K562 (cell line): ENCODE measurements around the gene CTPS1. TPM values are rescaled to one million over a fixed set of nuclear protein-coding genes. Genes with fewer than 3 reads are reported as not detected.

ENCODE experiments used
- CEBPG ChIP-seq, 3 experiments: fragments of 200-800 bp in 1 of 3; sonication (Bioruptor generic) in 1 of 3; sonication (generic) in 1 of 3; formaldehyde crosslinking in 1 of 3; IDR thresholded peaks in 2 of 3; conservative IDR thresholded peaks in 1 of 3; 2 replicates each; pipeline versions ENCODE4 v1.6.1 to v1.8.0; 2016 to 2022; ENCODE audit warnings: missing compliant biosample characterization in 2 of 3, missing genetic modification characterization in 2 of 3, mild to moderate bottlenecking in 1 of 3, missing genetic modification reagents in 1 of 3
- COPS2 ChIP-seq: fragments of 450-650 bp; conservative IDR thresholded peaks from 2 replicates; pipeline ENCODE4 v1.6.1; 2016; ENCODE audit warnings: mild to moderate bottlenecking, moderate library complexity
- KDM2B ChIP-seq: fragments of 250-450 bp; sonication (Bioruptor Pico); IDR thresholded peaks from 2 replicates; pipeline ENCODE4 v1.8.0; 2021; ENCODE audit warnings: mild to moderate bottlenecking, moderate library complexity
- L3MBTL2 ChIP-seq: fragments of 450-650 bp; IDR thresholded peaks from 2 replicates; pipeline ENCODE4 v1.6.1; 2016; ENCODE audit warnings: mild to moderate bottlenecking, moderate library complexity
- MAFF ChIP-seq: IDR thresholded peaks from 2 replicates; pipeline ENCODE4 v1.6.1; 2012; ENCODE audit warnings: low read length, improper control_type of control experiment
- MTA3 ChIP-seq: fragments of 450-650 bp; formaldehyde crosslinking; IDR thresholded peaks from 2 replicates; pipeline ENCODE4 v1.6.1; 2017; ENCODE audit warnings: mild to moderate bottlenecking, borderline replicate concordance
- MYNN ChIP-seq, 2 experiments: sonication (generic); formaldehyde crosslinking in 1 of 2; IDR thresholded peaks; 2 replicates each; pipeline versions ENCODE4 v1.5.0 to v1.6.1; 2016 to 2020; ENCODE audit warnings: antibody characterized with exemption in 1 of 2, missing genetic modification reagents in 1 of 2
- TBL1XR1 ChIP-seq, 2 experiments: IDR thresholded peaks; 2 replicates each; pipeline ENCODE4 v1.6.1; 2012; ENCODE audit warnings: improper control_type of control experiment in 2 of 2, low read length in 2 of 2, mild to moderate bottlenecking in 1 of 2
- ZC3H8 ChIP-seq: fragments of 450-650 bp; IDR thresholded peaks from 2 replicates; pipeline ENCODE4 v1.6.1; 2017
- ZNF217 ChIP-seq: sonication (generic); formaldehyde crosslinking; IDR thresholded peaks from 2 replicates; pipeline ENCODE4 v1.8.0; 2022; ENCODE audit warnings: mild to moderate bottlenecking, missing genetic modification reagents
- ZNF280A ChIP-seq: fragments of 450-650 bp; IDR thresholded peaks from 2 replicates; pipeline ENCODE4 v1.6.1; 2018; ENCODE audit warnings: mild to moderate bottlenecking, low read depth; ENCODE audit not compliant: partially characterized antibody
- ZNF639 ChIP-seq, 2 experiments: fragments of 200-800 bp in 1 of 2; sonication (Bioruptor generic) in 1 of 2; sonication (generic) in 1 of 2; formaldehyde crosslinking in 1 of 2; IDR thresholded peaks in 1 of 2; conservative IDR thresholded peaks in 1 of 2; 2 replicates each; pipeline versions ENCODE4 v1.5.0 to v1.6.1; 2016 to 2020; ENCODE audit warnings: missing compliant biosample characterization in 1 of 2, missing genetic modification characterization in 1 of 2, missing genetic modification reagents in 1 of 2
- polyA plus RNA-seq, 8 experiments: library from polyadenylated mRNA; depleted of rRNA in 4 of 8; stranded (reverse) in 5 of 8; unstranded in 3 of 8; fragments of >200 nt; fragmentation: Nextera tagmentation in 2 of 8; fragmentation: Illumina TruSeq in 1 of 8; extraction: Ambion mirVana in 2 of 8; extraction: Trizol in 1 of 8; gene quantifications; 2 replicates each; pipeline versions ENCODE4 v1.2.1 to v1.2.3, GENCODE V29; 2011 to 2014; ENCODE audit warnings: inconsistent platforms in 1 of 8, missing spikeins in 1 of 8
- total RNA-seq, 7 experiments: library from RNA; depleted of rRNA in 6 of 7; stranded (reverse); fragments of >200 nt in 6 of 7; fragmentation: Illumina TruSeq in 2 of 7; extraction: Trizol in 2 of 7; gene quantifications; 2 replicates each; pipeline versions ENCODE4 v1.2.1 to v1.2.3, GENCODE V29; 2011 to 2021; ENCODE audit warnings: low replicate concordance in 1 of 7
- TF ChIP-seq, protein P1 (sequence below): sonication (generic); formaldehyde crosslinking; IDR thresholded peaks from 2 replicates; pipeline ENCODE4 v1.8.1; 2023; ENCODE audit warnings: mild to moderate bottlenecking, missing genetic modification reagents
- TF ChIP-seq, protein P2 (sequence below): fragments of 250-450 bp; sonication (Bioruptor Pico); IDR thresholded peaks from 2 replicates; pipeline ENCODE4 v1.4.0; 2020
- TF ChIP-seq, protein P3 (sequence below): sonication (generic); formaldehyde crosslinking; IDR thresholded peaks from 2 replicates; pipeline ENCODE4 v1.4.0; 2020; ENCODE audit warnings: mild to moderate bottlenecking, missing genetic modification reagents

The CTPS1 gene
- total and polyA plus RNA-seq, 9 of the 15 experiments (the other 6 are each of a cell fraction or from before 2014, with no cell fraction given) = 44.4 to 164 (median 87.7) TPM

- TF ChIP-seq MYNN (IDR thresholded peaks at IDR 0.05) (no peak), MYNN (CRISPR knock-in tag; IDR thresholded peaks at IDR 0.05) (no peak), ZNF217 (no peak), TBL1XR1 (IDR thresholded peaks at IDR 0.05; ENCODE audit: low read length in 2 of 2) (peak in 1 of 2 experiments; percentile 88; a peak in 2 of 4 replicates), ZNF639 (CRISPR knock-in tag; conservative IDR thresholded peaks at IDR 0.05 in 1 of 2, IDR thresholded peaks at IDR 0.05 in 1 of 2) (peak in 1 of 2 experiments; percentile 79; a peak in 2 of 4 replicates), COPS2 (no peak), ZC3H8 (no peak), CEBPG (CRISPR knock-in tag; IDR thresholded peaks at IDR 0.05) (no peak), CEBPG (tag; conservative IDR thresholded peaks at IDR 0.05 in 1 of 2, IDR thresholded peaks at IDR 0.05 in 1 of 2) (no peak), MAFF (no peak), L3MBTL2 (peak; percentile 37; the same call in 1 of the 2 replicates), MTA3 (peak; percentile 33; the same call in 1 of the 2 replicates), ZNF280A (no peak), KDM2B (CRISPR knock-in tag) (no peak)
- TF ChIP-seq, protein P1, sequence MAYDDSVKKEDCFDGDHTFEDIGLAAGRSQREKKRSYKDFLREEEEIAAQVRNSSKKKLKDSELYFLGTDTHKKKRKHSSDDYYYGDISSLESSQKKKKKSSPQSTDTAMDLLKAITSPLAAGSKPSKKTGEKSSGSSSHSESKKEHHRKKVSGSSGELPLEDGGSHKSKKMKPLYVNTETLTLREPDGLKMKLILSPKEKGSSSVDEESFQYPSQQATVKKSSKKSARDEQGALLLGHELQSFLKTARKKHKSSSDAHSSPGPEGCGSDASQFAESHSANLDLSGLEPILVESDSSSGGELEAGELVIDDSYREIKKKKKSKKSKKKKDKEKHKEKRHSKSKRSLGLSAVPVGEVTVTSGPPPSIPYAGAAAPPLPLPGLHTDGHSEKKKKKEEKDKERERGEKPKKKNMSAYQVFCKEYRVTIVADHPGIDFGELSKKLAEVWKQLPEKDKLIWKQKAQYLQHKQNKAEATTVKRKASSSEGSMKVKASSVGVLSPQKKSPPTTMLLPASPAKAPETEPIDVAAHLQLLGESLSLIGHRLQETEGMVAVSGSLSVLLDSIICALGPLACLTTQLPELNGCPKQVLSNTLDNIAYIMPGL (CRISPR knock-in tag) = no peak
- TF ChIP-seq, protein P2, sequence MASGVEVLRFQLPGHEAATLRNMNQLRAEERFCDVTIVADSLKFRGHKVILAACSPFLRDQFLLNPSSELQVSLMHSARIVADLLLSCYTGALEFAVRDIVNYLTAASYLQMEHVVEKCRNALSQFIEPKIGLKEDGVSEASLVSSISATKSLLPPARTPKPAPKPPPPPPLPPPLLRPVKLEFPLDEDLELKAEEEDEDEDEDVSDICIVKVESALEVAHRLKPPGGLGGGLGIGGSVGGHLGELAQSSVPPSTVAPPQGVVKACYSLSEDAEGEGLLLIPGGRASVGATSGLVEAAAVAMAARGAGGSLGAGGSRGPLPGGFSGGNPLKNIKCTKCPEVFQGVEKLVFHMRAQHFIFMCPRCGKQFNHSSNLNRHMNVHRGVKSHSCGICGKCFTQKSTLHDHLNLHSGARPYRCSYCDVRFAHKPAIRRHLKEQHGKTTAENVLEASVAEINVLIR = peak; percentile 58; the same call in 1 of the 2 replicates
- TF ChIP-seq, protein P3, sequence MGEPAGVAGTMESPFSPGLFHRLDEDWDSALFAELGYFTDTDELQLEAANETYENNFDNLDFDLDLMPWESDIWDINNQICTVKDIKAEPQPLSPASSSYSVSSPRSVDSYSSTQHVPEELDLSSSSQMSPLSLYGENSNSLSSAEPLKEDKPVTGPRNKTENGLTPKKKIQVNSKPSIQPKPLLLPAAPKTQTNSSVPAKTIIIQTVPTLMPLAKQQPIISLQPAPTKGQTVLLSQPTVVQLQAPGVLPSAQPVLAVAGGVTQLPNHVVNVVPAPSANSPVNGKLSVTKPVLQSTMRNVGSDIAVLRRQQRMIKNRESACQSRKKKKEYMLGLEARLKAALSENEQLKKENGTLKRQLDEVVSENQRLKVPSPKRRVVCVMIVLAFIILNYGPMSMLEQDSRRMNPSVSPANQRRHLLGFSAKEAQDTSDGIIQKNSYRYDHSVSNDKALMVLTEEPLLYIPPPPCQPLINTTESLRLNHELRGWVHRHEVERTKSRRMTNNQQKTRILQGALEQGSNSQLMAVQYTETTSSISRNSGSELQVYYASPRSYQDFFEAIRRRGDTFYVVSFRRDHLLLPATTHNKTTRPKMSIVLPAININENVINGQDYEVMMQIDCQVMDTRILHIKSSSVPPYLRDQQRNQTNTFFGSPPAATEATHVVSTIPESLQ (CRISPR knock-in tag) = no peak
Measured at GRCh38 chr1:40974945-40975344, 4.6 kb upstream of the CTPS1 start (continued).
